A549 (cell line): ENCODE data around the gene CPOX.

ENCODE experiments used
- CBX2 ChIP-seq: fragments of 200-600 bp; sonication (generic); IDR thresholded peaks from 2 replicates; pipeline ENCODE4 v1.6.1; 2016; ENCODE audit warnings: low read depth, mild to moderate bottlenecking, borderline replicate concordance
- KDM5A ChIP-seq: fragments of 200-600 bp; sonication (generic); IDR thresholded peaks from 2 replicates; pipeline ENCODE4 v1.6.1; 2016; ENCODE audit warnings: antibody characterized with exemption, mild to moderate bottlenecking
- MAFK ChIP-seq: fragments of 450-650 bp; IDR thresholded peaks from 2 replicates; pipeline ENCODE4 v1.6.1; 2014; ENCODE audit not compliant: partially characterized antibody
- MAZ ChIP-seq: fragments of 150-350 bp; IDR thresholded peaks from 2 replicates; pipeline ENCODE4 v1.6.1; 2014; ENCODE audit warnings: antibody characterized with exemption, low read depth, low read length, borderline replicate concordance
- MYC ChIP-seq: IDR thresholded peaks from 2 replicates; pipeline ENCODE4 v1.6.1; 2012; ENCODE audit warnings: mild to moderate bottlenecking, inconsistent platforms, low read length, improper control_type of control experiment, borderline replicate concordance
- PHF8 ChIP-seq: fragments of 200-600 bp; sonication (generic); IDR thresholded peaks from 2 replicates; pipeline ENCODE4 v1.6.1; 2016; ENCODE audit warnings: low read depth, mild to moderate bottlenecking, antibody characterized with exemption, moderate library complexity, borderline replicate concordance
- POLR2A ChIP-seq: IDR thresholded peaks from 2 replicates; pipeline ENCODE4 v1.6.1; 2012; ENCODE audit warnings: mild to moderate bottlenecking, low read length
- POLR2AphosphoS2 ChIP-seq: conservative IDR thresholded peaks from 2 replicates; pipeline ENCODE4 v1.6.1; 2012; ENCODE audit warnings: low read length, improper control_type of control experiment, inconsistent platforms
- SMC3 ChIP-seq: fragments of >200 bp; sonication (Bioruptor Twin); formaldehyde crosslinking; IDR thresholded peaks from 3 replicates; pipeline ENCODE4 v1.6.1; 2018; ENCODE audit warnings: inconsistent platforms
- ZNF302 ChIP-seq: fragments of 250-450 bp; sonication (Bioruptor Pico); IDR thresholded peaks from 2 replicates; pipeline ENCODE4 v1.9.0; 2021; ENCODE audit warnings: inconsistent platforms, mild to moderate bottlenecking, moderate library complexity
- TF ChIP-seq, protein P1 (sequence below): fragments of >200 bp; sonication (Bioruptor Twin); formaldehyde crosslinking; IDR thresholded peaks from 3 replicates; pipeline ENCODE4 v1.5.1; 2016

DNA sequence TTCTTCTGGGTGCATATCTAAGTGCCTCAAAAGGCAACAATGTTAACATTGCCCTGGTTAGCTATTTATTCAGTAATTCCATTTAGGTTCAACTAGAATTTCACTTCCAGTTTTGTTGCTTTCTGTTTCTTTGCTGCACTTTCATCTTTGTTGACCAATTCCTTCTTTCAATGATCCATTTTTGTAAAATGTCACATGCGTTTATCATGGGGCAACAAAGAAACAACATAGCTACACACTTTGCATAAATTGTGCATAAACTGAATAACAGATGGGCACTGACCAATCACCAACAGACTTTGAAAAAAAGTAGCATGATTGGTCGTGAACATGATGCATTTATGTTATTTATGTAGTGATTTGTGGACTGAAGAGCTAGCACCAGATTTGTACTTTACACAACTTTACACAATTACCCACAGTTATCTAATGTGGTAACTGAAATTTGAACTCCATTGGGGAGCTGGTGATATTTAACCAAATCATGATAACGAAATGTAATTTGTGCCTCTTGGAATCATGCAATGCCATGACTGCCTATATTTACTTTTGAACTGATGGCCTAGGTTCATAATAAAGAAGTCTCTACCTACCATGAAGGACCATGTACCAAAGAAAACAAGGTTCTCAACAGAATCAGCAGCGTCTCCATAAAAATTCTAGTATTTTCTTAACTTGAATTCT lies 7.1 kb upstream of the CPOX start:
- TF ChIP-seq, protein P1, sequence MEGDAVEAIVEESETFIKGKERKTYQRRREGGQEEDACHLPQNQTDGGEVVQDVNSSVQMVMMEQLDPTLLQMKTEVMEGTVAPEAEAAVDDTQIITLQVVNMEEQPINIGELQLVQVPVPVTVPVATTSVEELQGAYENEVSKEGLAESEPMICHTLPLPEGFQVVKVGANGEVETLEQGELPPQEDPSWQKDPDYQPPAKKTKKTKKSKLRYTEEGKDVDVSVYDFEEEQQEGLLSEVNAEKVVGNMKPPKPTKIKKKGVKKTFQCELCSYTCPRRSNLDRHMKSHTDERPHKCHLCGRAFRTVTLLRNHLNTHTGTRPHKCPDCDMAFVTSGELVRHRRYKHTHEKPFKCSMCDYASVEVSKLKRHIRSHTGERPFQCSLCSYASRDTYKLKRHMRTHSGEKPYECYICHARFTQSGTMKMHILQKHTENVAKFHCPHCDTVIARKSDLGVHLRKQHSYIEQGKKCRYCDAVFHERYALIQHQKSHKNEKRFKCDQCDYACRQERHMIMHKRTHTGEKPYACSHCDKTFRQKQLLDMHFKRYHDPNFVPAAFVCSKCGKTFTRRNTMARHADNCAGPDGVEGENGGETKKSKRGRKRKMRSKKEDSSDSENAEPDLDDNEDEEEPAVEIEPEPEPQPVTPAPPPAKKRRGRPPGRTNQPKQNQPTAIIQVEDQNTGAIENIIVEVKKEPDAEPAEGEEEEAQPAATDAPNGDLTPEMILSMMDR: no peak
- TF ChIP-seq MYC (no peak), MAFK (no peak), POLR2A (no peak), KDM5A (no peak), SMC3 (no peak), PHF8 (no peak), CBX2 (no peak), MAZ (no peak), POLR2AphosphoS2 (no peak), ZNF302 (CRISPR knock-in tag) (no peak)
